ENCODE data around the gene LAMA1.

Gene LAMA1

GRCh38 chr18:6979954-6980353, 137.6 kb downstream of the LAMA1 start:
- no peak for DNase-seq

DNA sequence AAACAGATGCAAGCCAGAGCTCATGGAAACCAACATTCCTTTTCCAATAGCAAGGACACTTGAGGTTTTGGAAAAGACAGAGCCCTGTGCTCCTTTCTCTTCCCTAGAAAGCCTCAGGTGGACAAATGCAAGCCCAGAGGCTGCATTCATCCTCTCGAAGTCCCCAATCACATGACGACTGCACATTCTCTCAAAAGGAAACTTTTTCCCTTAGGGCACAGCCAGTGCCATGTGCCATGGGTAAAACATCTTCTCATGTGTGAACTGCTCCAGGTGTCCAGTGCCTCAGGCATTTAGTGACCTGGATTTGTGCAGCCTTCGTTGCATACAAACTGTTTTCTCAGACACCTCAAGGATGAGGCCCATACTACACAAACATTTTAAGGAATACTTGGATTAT, 140.7 kb downstream of the LAMA1 start:
- DNase-seq, result no peak

GRCh38 chr18:6975084-6975483, 142.5 kb downstream of the LAMA1 start:
- no peak for DNase-seq

DNA sequence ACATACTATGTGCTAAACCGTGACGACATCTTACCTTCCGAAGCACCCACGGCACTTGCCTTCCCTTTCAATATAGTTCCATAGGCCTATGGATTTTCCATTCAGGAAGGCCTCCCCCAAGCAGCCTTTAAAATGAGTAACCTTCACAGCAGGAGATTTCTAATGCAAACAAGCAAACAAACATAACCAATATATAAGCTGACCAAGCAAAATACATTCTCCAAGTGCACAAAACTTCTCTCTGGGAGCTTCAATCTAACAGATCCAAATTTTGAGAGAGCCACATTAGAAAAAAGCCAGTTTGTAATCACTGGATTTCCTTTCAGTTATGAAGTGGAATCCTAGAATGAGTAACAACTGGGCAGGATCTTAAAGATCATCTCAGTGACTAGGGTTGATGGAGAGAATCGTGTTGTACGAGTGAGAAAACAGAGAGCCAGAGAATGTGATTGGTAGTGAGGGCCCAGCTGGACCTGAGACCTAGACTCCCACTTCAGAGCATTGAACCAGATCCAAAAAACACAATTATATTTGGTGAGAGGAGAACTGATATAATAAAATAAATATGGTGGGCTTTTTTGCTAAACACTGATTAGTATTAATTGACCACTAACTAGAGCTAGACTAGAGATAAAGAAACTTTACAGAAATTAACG, 145.6 kb downstream of the LAMA1 start:
- no peak for DNase-seq

- no peak for DNase-seq
These were observed 154.0 kb downstream of the LAMA1 start for GRCh38 chr18:6963452-6964097.

- DNase-seq, result no peak
These were observed 154.8 kb downstream of the LAMA1 start for GRCh38 chr18:6962571-6963451.

- DNase-seq, result no peak
These were observed 156.3 kb downstream of the LAMA1 start for GRCh38 chr18:6961331-6961730.

DNA sequence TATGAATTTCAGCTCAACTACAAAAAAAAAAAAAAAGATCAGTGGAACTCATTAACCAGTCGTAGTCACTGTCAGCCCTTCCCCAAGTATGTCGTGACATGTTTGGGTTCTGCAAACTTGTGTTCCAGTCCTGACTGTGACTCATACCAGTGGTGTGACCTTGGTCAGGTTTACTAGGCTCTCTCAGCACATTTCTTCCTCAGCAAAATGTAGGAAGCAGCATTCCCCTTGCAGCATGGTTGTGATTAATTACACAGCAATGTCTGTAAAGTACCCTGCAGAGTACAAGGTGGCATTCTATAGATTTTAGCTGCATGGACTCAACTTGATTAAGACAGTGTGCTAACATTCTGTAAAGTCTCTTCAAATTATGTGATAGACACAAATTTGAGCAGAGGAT, 156.9 kb downstream of the LAMA1 start:
- DNase-seq, result no peak

DNA sequence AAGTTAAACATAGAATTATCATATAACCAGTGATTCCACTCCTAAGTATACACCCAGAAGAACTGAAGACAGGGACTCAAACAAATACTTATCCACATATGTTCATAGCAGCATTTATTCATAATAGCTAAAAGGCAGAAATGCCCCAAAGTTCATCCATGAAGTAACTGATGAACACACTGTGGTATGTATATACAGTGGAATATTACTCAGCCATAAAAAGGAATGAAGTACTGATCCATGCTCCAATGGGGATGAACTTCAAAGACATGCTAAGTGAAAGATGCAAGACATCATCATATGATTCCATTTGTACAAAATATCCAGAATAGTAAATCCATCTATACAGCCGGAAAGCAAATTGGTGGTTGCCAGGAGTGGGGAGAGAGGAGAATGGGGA, 157.5 kb downstream of the LAMA1 start:
- no peak for DNase-seq

GRCh38 chr18:6959110-6959509, 158.5 kb downstream of the LAMA1 start:
- DNase-seq, result no peak

DNA sequence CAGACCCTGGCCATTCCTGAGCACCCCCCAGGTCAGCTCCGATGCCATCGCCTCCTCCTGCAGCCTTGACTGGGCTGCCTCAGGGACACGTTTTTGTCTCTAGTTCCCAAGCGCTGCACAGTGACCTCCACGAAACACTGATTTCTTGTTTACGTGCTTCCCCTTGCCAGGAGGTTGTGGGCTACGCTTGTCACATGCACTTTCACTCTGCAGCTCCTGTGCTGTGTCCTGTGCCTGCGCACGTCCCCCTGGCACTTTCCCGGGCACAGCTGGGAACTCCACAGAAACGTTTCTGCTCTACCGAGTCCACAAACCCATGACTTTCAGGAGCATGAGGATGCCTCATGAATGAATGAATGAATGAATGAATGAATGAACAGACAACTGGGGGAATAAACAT, 160.6 kb downstream of the LAMA1 start:
- DNase-seq, result no peak

DNA sequence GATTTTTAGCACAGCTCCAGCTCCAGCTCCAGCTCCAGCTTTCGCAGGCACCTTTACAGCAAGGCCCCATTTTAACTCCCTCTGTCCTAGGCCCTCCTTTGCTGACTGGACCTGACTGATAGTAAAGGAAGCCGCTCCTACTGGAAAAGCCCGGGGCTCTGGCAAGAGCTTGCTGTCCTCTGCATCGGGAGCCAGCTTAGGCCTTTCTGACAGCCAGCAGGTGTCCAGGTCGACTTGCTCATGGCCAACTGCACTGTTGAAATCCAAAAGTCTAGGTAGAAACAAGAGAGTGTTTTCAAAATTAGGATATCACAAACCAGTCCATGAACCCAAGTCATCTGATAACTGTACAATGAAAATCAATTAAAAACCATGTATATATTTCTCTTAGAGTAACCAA, 161.1 kb downstream of the LAMA1 start:
- DNase-seq, result no peak

- DNase-seq, result no peak
These were observed 162.3 kb downstream of the LAMA1 start for GRCh38 chr18:6955304-6955703.

- DNase-seq, result no peak
These were observed 163.1 kb downstream of the LAMA1 start for GRCh38 chr18:6954501-6954900.

DNA sequence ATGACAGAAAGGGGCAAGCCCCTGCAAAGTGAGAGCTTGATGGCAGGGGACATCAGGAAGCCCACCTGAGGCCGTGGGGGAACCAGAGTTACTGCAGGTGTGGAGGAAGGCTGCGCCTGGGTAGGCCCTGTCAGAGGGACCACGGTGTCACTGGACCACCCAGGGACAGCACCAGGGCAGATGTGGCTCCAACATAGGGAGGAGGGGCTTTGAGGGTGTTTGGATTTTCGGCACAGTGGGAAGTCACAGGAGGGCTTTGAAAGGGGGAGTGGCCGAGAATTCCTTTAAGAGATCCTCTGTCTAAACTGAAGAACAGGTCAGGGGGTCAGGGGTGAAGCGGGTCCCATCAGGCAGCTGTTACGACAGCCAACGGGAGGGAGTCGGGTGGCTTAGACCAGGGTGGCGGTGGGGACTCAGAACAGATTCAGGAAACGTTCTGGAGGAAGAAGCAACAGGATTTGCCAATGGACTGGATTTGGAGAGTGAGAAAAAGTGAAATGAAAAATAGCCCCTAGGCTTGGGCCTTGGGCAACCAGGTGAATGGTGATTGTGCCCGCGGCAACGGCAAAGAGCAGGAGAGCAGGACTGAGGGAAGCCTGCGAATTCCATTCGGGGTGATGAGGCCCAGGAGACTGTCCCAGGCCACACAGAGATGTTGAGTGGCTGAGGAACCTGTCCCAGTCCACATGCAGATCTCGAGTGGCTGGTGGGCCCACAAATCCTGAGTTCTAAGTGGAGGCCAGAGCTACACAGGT, 166.1 kb downstream of the LAMA1 start:
- no peak for DNase-seq

- DNase-seq, result no peak
These were observed 167.0 kb downstream of the LAMA1 start for GRCh38 chr18:6950641-6951040.

DNA sequence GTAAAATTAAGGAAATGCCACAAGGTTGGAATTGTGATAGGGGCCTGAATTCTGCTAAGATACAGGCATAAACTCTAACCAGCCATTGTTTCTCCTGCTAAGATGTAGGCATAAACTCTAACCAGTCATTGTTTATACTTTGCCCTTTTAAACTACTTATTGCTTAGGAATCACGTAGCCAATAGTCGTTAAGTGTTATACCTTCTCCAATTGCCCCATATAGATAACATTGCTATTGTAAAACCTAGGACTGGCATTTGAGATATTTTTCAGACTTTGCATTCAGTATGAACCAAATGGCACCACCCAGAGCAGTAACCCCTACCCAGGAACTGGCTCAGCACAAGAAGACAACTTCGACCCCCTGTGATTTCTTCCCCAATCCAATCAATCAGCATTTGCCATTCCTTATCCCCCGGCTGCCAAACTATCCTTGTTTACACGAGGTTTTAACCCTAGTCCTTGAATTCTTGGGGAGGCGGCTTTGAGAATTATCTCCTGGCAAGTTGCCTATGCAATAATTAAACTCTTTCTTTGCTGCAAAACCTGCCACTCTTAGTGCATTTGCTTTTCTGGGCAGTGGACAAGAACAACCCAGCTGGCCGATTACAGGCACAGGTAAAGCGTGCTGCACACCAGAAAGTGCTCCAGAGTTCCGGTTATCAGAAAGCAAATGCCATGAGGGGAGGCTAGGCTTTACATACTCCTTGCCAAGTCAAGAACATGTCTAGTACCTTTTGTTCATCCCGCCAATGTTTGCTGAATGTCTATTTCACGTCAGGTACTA, 167.6 kb downstream of the LAMA1 start:
- DNase-seq, result no peak

DNA sequence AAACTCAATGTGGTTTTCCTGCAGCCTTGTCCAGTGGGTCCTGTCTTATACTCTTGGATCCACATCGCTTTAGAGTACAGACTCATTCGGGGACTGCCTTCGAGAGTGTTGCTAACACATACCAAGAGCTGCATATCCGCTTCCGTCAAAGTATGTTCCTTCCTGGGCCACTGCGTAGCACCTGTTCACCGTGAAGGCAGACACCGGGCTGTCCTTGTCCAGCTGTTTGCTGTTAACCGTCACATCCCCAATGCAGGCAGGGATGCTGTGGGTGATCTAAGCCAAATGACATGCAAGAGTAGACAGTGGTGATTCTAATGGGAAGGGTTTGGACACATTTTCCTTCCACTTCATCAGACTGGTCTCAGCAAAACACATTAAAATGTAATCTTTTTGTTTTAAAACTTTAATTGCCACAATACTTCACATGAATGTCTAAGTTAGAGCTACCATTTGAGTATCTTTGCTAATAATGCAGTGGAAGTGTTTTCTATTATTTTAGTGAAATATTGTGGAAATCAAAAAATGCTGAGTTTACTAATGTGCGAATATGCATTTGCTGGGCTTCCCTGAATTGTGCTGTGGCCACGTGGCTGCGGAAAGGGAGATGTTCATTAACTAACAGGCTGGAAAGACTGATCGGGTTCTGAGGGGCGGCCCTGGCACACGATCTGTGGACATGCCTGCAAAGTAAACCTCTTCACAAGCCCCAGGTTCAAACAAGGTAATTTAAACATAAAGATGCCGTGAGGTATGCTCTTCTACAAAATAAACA, 169.1 kb downstream of the LAMA1 start:
- no peak for DNase-seq

GRCh38 chr18:6947338-6948030, 170.1 kb downstream of the LAMA1 start:
- DNase-seq, result no peak

GRCh38 chr18:6943143-6943542, 174.5 kb downstream of the LAMA1 start:
- no peak for DNase-seq

- DNase-seq, result no peak
These were observed 174.9 kb downstream of the LAMA1 start for GRCh38 chr18:6942742-6943141.

All from CD4-positive, alpha-beta T cell treated with Interleukin-12 subunit alpha and Interleukin-12 subunit beta, for 1 hour (primary cell).